Liver (tissue), 3 donors: ENCODE data around the gene SH2D6.

Source experiments
- ATF3 ChIP-seq: IDR thresholded peaks from 2 replicates; pipeline ENCODE4 v1.6.1; 2016; ENCODE audit warnings: antibody characterized with exemption
- CTCF ChIP-seq: fragments of 150-350 bp; IDR thresholded peaks from 2 replicates; pipeline ENCODE4 v1.5.1; 2017; ENCODE audit warnings: improper control_type of control experiment, low read depth, low read length; ENCODE audit not compliant: missing input control
- EGR1 ChIP-seq, 2 donors: IDR thresholded peaks; 2 replicates each; pipeline ENCODE4 v1.6.1; 2016 to 2018; ENCODE audit warnings: antibody characterized with exemption in 2 of 2, low read depth in 2 of 2
- GABPA ChIP-seq, 2 donors: IDR thresholded peaks in 1 of 2; conservative IDR thresholded peaks in 1 of 2; 2 replicates each; pipeline ENCODE4 v1.6.1; 2016; ENCODE audit warnings: antibody characterized with exemption in 2 of 2, mild to moderate bottlenecking in 1 of 2, moderate library complexity in 1 of 2
- JUND ChIP-seq, 2 donors: IDR thresholded peaks; 2 replicates each; pipeline ENCODE4 v1.6.1; 2016; ENCODE audit warnings: antibody characterized with exemption in 2 of 2
- MAX ChIP-seq: IDR thresholded peaks from 2 replicates; pipeline ENCODE4 v1.6.1; 2016; ENCODE audit warnings: antibody characterized with exemption
- RAD21 ChIP-seq, 2 donors: IDR thresholded peaks; 2 replicates each; pipeline ENCODE4 v1.6.1; 2016; ENCODE audit warnings: antibody characterized with exemption in 2 of 2, mild to moderate bottlenecking in 2 of 2
- REST ChIP-seq: IDR thresholded peaks from 2 replicates; pipeline ENCODE4 v1.6.1; 2016; ENCODE audit warnings: antibody characterized with exemption, mild to moderate bottlenecking
- YY1 ChIP-seq: IDR thresholded peaks from 2 replicates; pipeline ENCODE4 v1.6.1; 2016; ENCODE audit warnings: antibody characterized with exemption, mild to moderate bottlenecking
- ZBTB33 ChIP-seq: IDR thresholded peaks from 2 replicates; pipeline ENCODE4 v1.6.1; 2016; ENCODE audit warnings: antibody characterized with exemption
- donor health status: healthy.
- donor health status: healthy.

GRCh38 chr2:85435220-85435958 is 16.9 kb downstream of the SH2D6 start:
- TF ChIP-seq ZBTB33 (no peak), REST (no peak), CTCF (no peak), EGR1 (IDR thresholded peaks at IDR 0.05; ENCODE audit: low read depth in 2 of 2) (no peak), RAD21 (IDR thresholded peaks at IDR 0.05) (no peak), YY1 (no peak), JUND (IDR thresholded peaks at IDR 0.05) (no peak), GABPA (IDR thresholded peaks at IDR 0.05 in 1 of 2, conservative IDR thresholded peaks at IDR 0.05 in 1 of 2) (no peak), ATF3 (no peak), MAX (no peak)
